GM10248 (cell line): ENCODE data around the gene KLHL18.
"Not testable (repeated sequence)": the region's sequence is repeated elsewhere in the genome, so short reads cannot be mapped to it uniquely, and the experiment has no call there.

Experiments
- CTCF ChIA-PET: fragments of 300-600 bp; sonication (Branson Sonifier 250); formaldehyde crosslinking; extraction: SDS; loops from one replicate; lab custom pipeline; 2021; ENCODE audit warnings: antibody characterized with exemption; lab: Yijun Ruan, JAX
- POLR2A ChIA-PET: fragments of 350-650 bp; sonication (Branson Sonifier 250); formaldehyde crosslinking; extraction: SDS; loops from one replicate; lab custom pipeline; 2020; ENCODE audit warnings: antibody characterized with exemption; lab: Yijun Ruan, JAX
- DNase-seq: peaks from one replicate; pipeline ENCODE4 v3.0.0; 2012; ENCODE audit errors: extremely low spot score
- CTCF ChIP-seq: IDR thresholded peaks from 2 replicates; pipeline ENCODE4 v1.5.1; 2012; ENCODE audit warnings: mild to moderate bottlenecking, low read depth; ENCODE audit errors: extremely low read depth, missing control alignments, control extremely low read depth

KLHL18 gene

GRCh38 chr3:47359323-47359722, 76.6 kb downstream of the KLHL18 start:
- no peak for DNase-seq
- no peak for TF ChIP-seq CTCF
- POLR2A ChIA-PET = no interaction called here
- CTCF ChIA-PET = interaction anchor here (0.7 to 1.1 kb wide), 2 partner anchors 11 to 12 kb away, joined by 3 to 4 read pairs; no protein-coding TSS in a partner anchor

DNA sequence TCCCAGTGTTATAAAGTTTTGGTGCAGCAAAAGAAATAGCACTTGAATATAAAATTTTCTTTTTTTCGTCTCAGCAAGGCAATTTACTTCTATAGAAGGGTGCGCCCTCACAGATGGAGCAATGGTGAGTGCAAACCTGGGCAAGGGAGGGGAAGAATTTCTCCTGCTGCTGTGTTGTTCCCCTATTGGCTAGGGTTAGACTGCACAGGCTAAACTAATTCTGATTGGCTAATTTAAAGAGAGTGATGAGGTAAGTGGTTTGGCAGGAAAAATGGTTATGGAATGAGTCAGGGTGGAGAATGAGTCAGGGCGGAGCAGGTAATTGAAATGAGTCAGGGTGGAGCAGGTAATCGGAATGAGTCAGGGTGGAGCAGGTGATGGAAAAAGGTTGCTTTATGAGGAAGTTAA, 77.4 kb downstream of the KLHL18 start:
- CTCF ChIA-PET, DNase-seq: not testable (repeated sequence)

GRCh38 chr3:47362701-47363100, 80.0 kb downstream of the KLHL18 start:
- no peak for DNase-seq
- ChIA-PET CTCF (interaction anchor here (1.1 to 1.7 kb wide), 5 partner anchors 9 to 112 kb away, joined by 3 to 5 read pairs (median 3); no protein-coding TSS in a partner anchor), POLR2A (interaction anchor here (1.5 kb wide), 1 partner anchor 18 kb away, joined by 4 read pairs; the partner anchor contains the start of gene PTPN23)
- TF ChIP-seq CTCF = no peak

More for the DNA sequence above, 77.4 kb downstream of the KLHL18 start:
- POLR2A ChIA-PET = not testable (repeated sequence)

GRCh38 chr3:47365213-47366153, 82.7 kb downstream of the KLHL18 start:
- no peak for TF ChIP-seq CTCF
- ChIA-PET CTCF (no interaction called here), POLR2A (no interaction called here)
- no peak for DNase-seq

DNA sequence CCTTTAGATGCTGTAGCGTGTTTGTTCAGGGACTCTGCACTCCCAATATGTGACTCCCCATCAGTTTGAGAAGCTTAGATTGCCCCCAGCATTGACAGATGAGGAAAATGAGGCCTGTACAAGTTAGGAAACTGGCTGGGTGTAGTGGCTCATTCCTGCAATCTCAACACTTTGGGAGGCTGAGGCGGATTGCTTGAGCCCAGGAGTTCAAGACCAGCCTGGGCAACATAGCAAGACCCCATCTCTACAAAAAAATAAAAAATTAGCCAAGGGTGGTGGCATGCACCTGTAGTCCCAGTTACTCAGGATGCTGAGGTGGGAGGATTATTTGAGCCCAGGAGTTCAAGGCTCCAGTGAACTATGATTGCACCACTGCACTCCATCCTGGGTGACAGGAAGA, 84.1 kb downstream of the KLHL18 start:
- CTCF ChIA-PET = no interaction called here
- POLR2A ChIA-PET = no interaction called here
- TF ChIP-seq CTCF = no peak
- no peak for DNase-seq

- ChIA-PET CTCF (no interaction called here), POLR2A (no interaction called here)
- DNase-seq = no peak
- no peak for TF ChIP-seq CTCF
Observed at GRCh38 chr3:47367631-47368030, 84.9 kb downstream of the KLHL18 start.

- DNase-seq, POLR2A ChIA-PET: not testable (repeated sequence)
- CTCF ChIA-PET = interaction anchor here (0.8 to 2.3 kb wide), 15 partner anchors 9 to 882 kb away, joined by 3 to 11 read pairs (median 3); partner anchors contain the start of gene PTPN23
Observed at GRCh38 chr3:47370020-47370419, 87.3 kb downstream of the KLHL18 start.
